Activated CD4-positive, alpha-beta T cell treated with anti-CD3 and anti-CD28 coated beads, Interleukin-2, amount 10 ng/mL, durations not matched to agents 24 days and 14 days (primary cell): ENCODE measurements around the gene REXO4. TPM values are rescaled to one million over a fixed set of nuclear protein-coding genes. Genes with fewer than 3 reads are reported as not detected.

Source experiments
- total RNA-seq: library from RNA; stranded (reverse); gene quantifications from 2 replicates; pipeline ENCODE4 v1.2.3, GENCODE V29; 2022

Gene REXO4
- total RNA-seq, 1 donor from 2014 or later = 42.3 TPM

Other genes starting within 250 kb of the REXO4 start
- not detected in 2 replicates for gene OBP2B, start 208.8 kb downstream of the REXO4 start, total RNA-seq
- 0.36 and 0.58 TPM in 2 replicates for gene ABO, start 142.8 kb downstream of the REXO4 start, total RNA-seq
- gene SURF6, start 81.8 kb downstream of the REXO4 start, total RNA-seq = 27.4 and 28.8 TPM in 2 replicates
- gene MED22, start 69.9 kb downstream of the REXO4 start, total RNA-seq = 39.5 and 45.0 TPM in 2 replicates
- gene RPL7A, start 69.8 kb downstream of the REXO4 start, total RNA-seq = 2,650 and 2,658 TPM in 2 replicates
- 29.8 and 33.2 TPM in 2 replicates for gene SURF1, start 61.5 kb downstream of the REXO4 start, total RNA-seq
- 28.5 and 29.3 TPM in 2 replicates for gene SURF2, start 61.5 kb downstream of the REXO4 start, total RNA-seq
- gene SURF4, start 42.0 kb downstream of the REXO4 start, total RNA-seq = 235 and 240 TPM in 2 replicates
- gene STKLD1, start 41.6 kb downstream of the REXO4 start, total RNA-seq = 0.16 and 0.33 TPM in 2 replicates
- 1.3 and 1.5 TPM in 2 replicates for gene ADAMTS13, start 4.4 kb upstream of the REXO4 start, total RNA-seq
- 0.40 and 0.70 TPM in 2 replicates for gene CACFD1, start 42.0 kb upstream of the REXO4 start, total RNA-seq
- 3.2 and 4.0 TPM in 2 replicates for gene SLC2A6, start 61.1 kb upstream of the REXO4 start, total RNA-seq
- gene MYMK, start 106.9 kb upstream of the REXO4 start, total RNA-seq = not detected in 2 replicates
- not detected in 2 replicates for gene ADAMTSL2, start 116.7 kb upstream of the REXO4 start, total RNA-seq
- gene FAM163B, start 191.4 kb upstream of the REXO4 start, total RNA-seq = not detected in 2 replicates
- not detected in 2 replicates for gene DBH, start 218.4 kb upstream of the REXO4 start, total RNA-seq